ENCODE data around the gene XPOT.

DNA sequence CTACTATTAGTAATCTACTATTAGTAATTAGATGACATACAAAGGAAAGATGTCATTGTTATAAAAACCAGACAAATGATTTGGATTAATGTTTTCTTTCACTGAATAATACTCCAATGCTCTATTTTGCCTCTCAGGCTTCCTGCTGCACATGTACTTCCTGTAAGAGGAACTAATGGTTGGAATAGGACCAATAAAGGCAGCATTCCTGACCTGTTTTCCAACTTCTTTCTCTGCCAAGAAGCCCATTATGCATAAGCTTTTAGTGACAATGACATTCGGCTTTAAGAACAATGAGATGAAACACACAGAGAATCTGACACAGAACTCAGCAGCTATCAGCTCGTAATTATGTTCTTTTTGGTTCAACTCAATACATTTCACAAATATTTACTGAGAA, 8.5 kb upstream of the XPOT start:
- TF ChIP-seq, protein P1, sequence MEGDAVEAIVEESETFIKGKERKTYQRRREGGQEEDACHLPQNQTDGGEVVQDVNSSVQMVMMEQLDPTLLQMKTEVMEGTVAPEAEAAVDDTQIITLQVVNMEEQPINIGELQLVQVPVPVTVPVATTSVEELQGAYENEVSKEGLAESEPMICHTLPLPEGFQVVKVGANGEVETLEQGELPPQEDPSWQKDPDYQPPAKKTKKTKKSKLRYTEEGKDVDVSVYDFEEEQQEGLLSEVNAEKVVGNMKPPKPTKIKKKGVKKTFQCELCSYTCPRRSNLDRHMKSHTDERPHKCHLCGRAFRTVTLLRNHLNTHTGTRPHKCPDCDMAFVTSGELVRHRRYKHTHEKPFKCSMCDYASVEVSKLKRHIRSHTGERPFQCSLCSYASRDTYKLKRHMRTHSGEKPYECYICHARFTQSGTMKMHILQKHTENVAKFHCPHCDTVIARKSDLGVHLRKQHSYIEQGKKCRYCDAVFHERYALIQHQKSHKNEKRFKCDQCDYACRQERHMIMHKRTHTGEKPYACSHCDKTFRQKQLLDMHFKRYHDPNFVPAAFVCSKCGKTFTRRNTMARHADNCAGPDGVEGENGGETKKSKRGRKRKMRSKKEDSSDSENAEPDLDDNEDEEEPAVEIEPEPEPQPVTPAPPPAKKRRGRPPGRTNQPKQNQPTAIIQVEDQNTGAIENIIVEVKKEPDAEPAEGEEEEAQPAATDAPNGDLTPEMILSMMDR (IDR thresholded peaks at IDR 0.05; ENCODE audit: low read length), result no peak
- TF ChIP-seq EZH2 (IDR thresholded peaks at IDR 0.05; ENCODE audit: borderline replicate concordance, low read length), result no peak

Measured in OCI-LY1 (cell line).